Neuronal stem cell (in vitro differentiated cells): ENCODE results near the gene MPP4.

Experiments
- DNase-seq: peaks from one replicate; pipeline ENCODE4 v3.0.0-alpha.2; 2013; ENCODE audit warnings: low spot score
- H2AFZ ChIP-seq: one replicate; pipeline ENCODE4 v1.6.1; 2013; ENCODE audit warnings: mild to moderate bottlenecking, low read length, inconsistent platforms
- H2AK5ac ChIP-seq: 2 replicates; pipeline ENCODE4 v1.6.1; 2013; ENCODE audit warnings: low read depth, mild to moderate bottlenecking, inconsistent platforms, low read length, moderate library complexity, mixed read lengths
- H2BK120ac ChIP-seq: 2 replicates; pipeline ENCODE4 v1.6.1; 2013; ENCODE audit warnings: low read depth, mild to moderate bottlenecking, inconsistent platforms, low read length, moderate library complexity, mixed read lengths
- H2BK12ac ChIP-seq: one replicate; pipeline ENCODE4 v1.6.1; 2013; ENCODE audit warnings: low read length, inconsistent platforms
- H2BK15ac ChIP-seq: 2 replicates; pipeline ENCODE4 v1.6.1; 2013; ENCODE audit warnings: mild to moderate bottlenecking, low read length, inconsistent platforms, mixed read lengths
- H2BK5ac ChIP-seq: one replicate; pipeline ENCODE4 v1.6.1; 2013; ENCODE audit warnings: inconsistent platforms, mild to moderate bottlenecking, low read length, moderate library complexity
- H3K14ac ChIP-seq: one replicate; pipeline ENCODE4 v1.6.1; 2013; ENCODE audit warnings: low read length, inconsistent platforms
- H3K18ac ChIP-seq: 2 replicates; pipeline ENCODE4 v1.6.1; 2013; ENCODE audit warnings: low read length, inconsistent platforms
- H3K23ac ChIP-seq: 2 replicates; pipeline ENCODE4 v1.6.1; 2013; ENCODE audit warnings: low read depth, mild to moderate bottlenecking, mixed read lengths, low read length, inconsistent platforms; ENCODE audit not compliant: poor library complexity
- H3K27ac ChIP-seq: replicated peaks from 3 replicates; pipeline ENCODE4 v1.5.1; 2013; ENCODE audit warnings: low read length, inconsistent platforms
- H3K27me3 ChIP-seq, 3 experiments: 2 replicates each; pipeline ENCODE4 v1.6.1; 2013; ENCODE audit warnings: low read length in 3 of 3, mild to moderate bottlenecking in 2 of 3, inconsistent platforms in 1 of 3, low read depth in 1 of 3, mixed read lengths in 1 of 3, moderate library complexity in 1 of 3; ENCODE audit not compliant: control insufficient read depth in 3 of 3, insufficient read depth in 3 of 3
- H3K36me3 ChIP-seq, 2 donors: replicated peaks in 1 of 2; 2 replicates each; pipeline ENCODE4 v1.6.1; 2013; ENCODE audit warnings: low read length in 2 of 2; ENCODE audit not compliant: control insufficient read depth in 2 of 2, insufficient read depth in 2 of 2
- H3K4ac ChIP-seq: 2 replicates; pipeline ENCODE4 v1.6.1; 2013; ENCODE audit warnings: inconsistent platforms, mild to moderate bottlenecking, low read length, moderate library complexity
- H3K4me1 ChIP-seq, 2 donors: 1 replicate in 1 of 2; 2 replicates in 1 of 2; pipeline ENCODE4 v1.6.1; 2013; ENCODE audit warnings: low read length in 2 of 2, low read depth in 1 of 2; ENCODE audit not compliant: control insufficient read depth in 2 of 2, insufficient read depth in 1 of 2
- H3K4me2 ChIP-seq: one replicate; pipeline ENCODE4 v1.6.1; 2013; ENCODE audit warnings: mild to moderate bottlenecking, low read length, inconsistent platforms; ENCODE audit not compliant: insufficient read depth, poor library complexity, severe bottlenecking
- H3K4me3 ChIP-seq, 2 donors: 2 replicates each; pipeline ENCODE4 v1.5.1; 2013; ENCODE audit warnings: low read length in 2 of 2, mild to moderate bottlenecking in 2 of 2, inconsistent platforms in 1 of 2, moderate library complexity in 1 of 2
- H3K79me1 ChIP-seq: one replicate; pipeline ENCODE4 v1.6.1; 2013; ENCODE audit warnings: low read depth, mild to moderate bottlenecking, inconsistent platforms, low read length, moderate library complexity
- H3K9ac ChIP-seq: one replicate; pipeline ENCODE4 v1.6.1; 2013; ENCODE audit warnings: mild to moderate bottlenecking, low read depth, low read length, inconsistent platforms; ENCODE audit not compliant: poor library complexity
- H3K9me3 ChIP-seq, 2 donors: replicated peaks in 1 of 2; 2 replicates each; pipeline versions ENCODE3 to v1.6.1; 2013; ENCODE audit warnings: low read length in 2 of 2, mild to moderate bottlenecking in 2 of 2, inconsistent platforms in 1 of 2, low read depth in 1 of 2, mixed read lengths in 1 of 2, moderate library complexity in 1 of 2; ENCODE audit not compliant: control insufficient read depth in 2 of 2, insufficient read depth in 1 of 2
- H4K8ac ChIP-seq: one replicate; pipeline ENCODE4 v1.6.1; 2013; ENCODE audit warnings: low read depth, mild to moderate bottlenecking, inconsistent platforms, low read length, moderate library complexity
- H4K91ac ChIP-seq: one replicate; pipeline ENCODE4 v1.6.1; 2013; ENCODE audit warnings: low read length, low read depth, mild to moderate bottlenecking, inconsistent platforms; ENCODE audit not compliant: poor library complexity
- WGBS, 2 donors: extraction: QIAGEN DNeasy Blood & Tissue Kit; methylation state at CpG; one replicate each; pipeline ENCODE4 v1.1.7; 2013; ENCODE audit warnings: missing lambda C conversion rate in 2 of 2, mixed read lengths in 1 of 2; ENCODE audit not compliant: insufficient read length in 2 of 2, insufficient replicate concordance in 1 of 2; ENCODE audit errors: extremely low coverage in 2 of 2; 5-methylcytosine and 5-hydroxymethylcytosine counted together

MPP4 gene

DNA sequence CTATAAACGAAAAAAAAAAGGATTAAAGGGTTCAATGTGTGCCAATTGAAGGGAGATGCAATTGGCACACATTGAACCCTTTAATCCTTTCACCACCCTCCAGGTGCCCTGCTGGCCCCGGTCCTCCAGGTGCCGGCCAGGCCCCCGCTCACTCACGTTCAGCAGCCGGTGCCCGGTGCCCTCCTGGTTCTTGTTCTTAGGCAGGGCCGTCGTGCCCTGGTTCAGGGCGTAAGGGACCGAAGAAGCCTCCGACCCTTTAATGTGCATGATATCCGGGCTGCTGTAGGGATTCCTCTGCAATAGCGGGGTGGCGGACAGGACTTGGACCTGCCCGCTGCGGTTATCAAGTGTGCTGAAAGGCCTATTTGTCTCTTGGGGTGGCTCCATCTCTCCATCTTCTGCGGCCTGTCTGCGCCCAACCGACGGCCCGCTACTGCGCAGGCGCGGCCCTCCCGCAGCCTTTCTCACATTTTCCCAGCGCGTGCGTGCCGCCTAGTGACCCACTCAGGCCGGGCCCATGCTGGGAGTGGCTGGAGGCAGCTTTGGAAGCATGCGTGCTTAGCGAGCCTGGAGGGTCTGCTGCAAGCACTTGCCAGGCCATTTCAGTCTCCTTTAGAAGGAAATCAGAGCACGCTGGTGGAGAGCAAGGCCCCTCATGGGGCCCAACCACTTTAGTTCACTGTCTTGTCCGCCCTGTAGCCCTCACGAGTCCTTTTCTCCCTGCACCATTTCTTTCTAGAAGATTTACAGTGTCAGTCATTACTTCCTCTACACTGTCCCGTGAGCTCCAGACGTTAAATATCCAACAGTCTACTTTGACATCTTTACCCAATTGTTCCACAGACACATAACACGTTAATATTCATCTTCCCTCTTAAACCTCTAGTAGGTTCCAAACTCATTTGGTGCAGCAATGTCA, 79.4 kb downstream of the MPP4 start:
- Histone ChIP-seq H3K79me1 (no peaks in the 10 kb centered on the region), H2BK120ac (peak overlapping the region; percentile 56), H2AK5ac (no peak overlapping the region), H3K27ac (no peak overlapping the region), H3K9ac (no peak overlapping the region), H2BK12ac (no peak overlapping the region), H2BK5ac (no peak overlapping the region), H3K18ac (no peak overlapping the region), H3K4ac (no peak overlapping the region), H3K4me1 (no peaks in the 10 kb centered on the region), H3K4me2 (no peak overlapping the region), H3K36me3 (peaks cover 0 to 28% of the 10 kb centered on the region in 2 donors), H2BK15ac (no peak overlapping the region), H4K91ac (no peak overlapping the region), H3K23ac (no peak overlapping the region), H3K14ac (no peak overlapping the region), H3K4me3 (no peak overlapping the region), H3K9me3 (no peaks in the 10 kb centered on the region), H2AFZ (no peak overlapping the region), H3K27me3 (no peaks in the 10 kb centered on the region), H4K8ac (no peak overlapping the region)
- WGBS, 2 donors = 100% methylated on average over 2 of the region's 39 CpGs; no CpG with 5 or more reads in 1 of the 2 donors
- DNase-seq = no peak

DNA sequence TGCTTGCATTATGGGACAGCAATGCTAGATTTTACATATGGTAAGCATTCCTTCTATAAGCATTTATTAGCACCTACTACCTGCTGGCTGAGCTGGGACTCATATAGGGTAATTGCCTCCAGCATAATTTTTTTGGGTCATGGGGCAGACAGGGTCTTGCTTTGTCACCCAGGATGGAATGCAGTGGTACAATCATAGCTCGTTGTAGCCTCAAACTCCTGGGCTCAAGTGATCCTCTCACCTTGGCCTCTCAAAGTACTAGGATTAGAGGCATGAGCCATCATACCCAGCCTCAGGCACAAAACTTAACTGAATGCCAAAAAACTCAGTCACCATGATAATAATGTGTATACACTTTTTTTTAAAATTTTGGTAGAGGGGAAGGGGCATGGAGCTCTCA, 90.4 kb downstream of the MPP4 start:
- Histone ChIP-seq H4K91ac (no peak overlapping the region), H2BK12ac (no peak overlapping the region), H3K79me1 (no peaks in the 10 kb centered on the region), H3K4me1 (no peaks in the 10 kb centered on the region), H4K8ac (no peak overlapping the region), H3K36me3 (no peaks in the 10 kb centered on the region), H2AK5ac (no peak overlapping the region), H3K4me3 (no peak overlapping the region), H2BK120ac (no peak overlapping the region), H3K27me3 (peaks cover 0 to 7% (median 0%) of the 10 kb centered on the region in 3 experiments), H3K23ac (no peak overlapping the region), H3K4me2 (no peak overlapping the region), H3K18ac (no peak overlapping the region), H3K9ac (no peak overlapping the region), H3K4ac (no peak overlapping the region), H2AFZ (no peak overlapping the region), H3K9me3 (no peaks in the 10 kb centered on the region), H2BK15ac (no peak overlapping the region), H3K27ac (no peak overlapping the region), H3K14ac (no peak overlapping the region), H2BK5ac (no peak overlapping the region)
- no peak for DNase-seq
- WGBS, 2 donors = no CpG with 5 or more reads among the region's 1 CpG

DNA sequence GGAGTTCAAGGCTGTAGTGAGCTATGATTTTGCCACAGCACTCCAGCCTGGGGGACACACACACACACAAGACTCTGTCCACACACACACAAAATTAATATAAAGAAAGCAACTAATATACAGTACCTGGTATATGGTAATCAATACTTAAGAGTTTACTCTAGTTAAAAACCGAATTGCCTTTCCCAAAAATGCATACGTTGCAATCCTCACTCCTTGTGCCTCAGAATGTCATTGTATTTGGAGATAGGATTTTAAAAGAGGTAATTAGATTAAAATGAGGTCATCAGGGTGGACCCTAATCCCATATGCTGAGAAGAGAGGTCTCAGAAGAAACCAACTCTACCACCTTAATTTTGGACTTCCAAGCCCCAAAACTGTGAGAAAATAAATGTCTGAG, 90.9 kb downstream of the MPP4 start:
- Histone ChIP-seq H3K23ac (no peak overlapping the region), H3K36me3 (no peaks in the 10 kb centered on the region), H4K91ac (no peak overlapping the region), H3K14ac (no peak overlapping the region), H3K4me2 (no peak overlapping the region), H2AK5ac (no peak overlapping the region), H3K79me1 (no peaks in the 10 kb centered on the region), H3K27me3 (peaks cover 0 to 7% (median 0%) of the 10 kb centered on the region in 3 experiments), H2BK15ac (no peak overlapping the region), H4K8ac (no peak overlapping the region), H3K4me3 (no peak overlapping the region), H3K9ac (no peak overlapping the region), H2AFZ (no peak overlapping the region), H2BK12ac (no peak overlapping the region), H2BK120ac (no peak overlapping the region), H3K4ac (no peak overlapping the region), H3K4me1 (no peaks in the 10 kb centered on the region), H3K18ac (no peak overlapping the region), H3K27ac (no peak overlapping the region), H2BK5ac (no peak overlapping the region), H3K9me3 (no peaks in the 10 kb centered on the region)
- DNase-seq = no peak
- no CpG with 5 or more reads among the region's 2 CpGs for WGBS, 2 donors

DNA sequence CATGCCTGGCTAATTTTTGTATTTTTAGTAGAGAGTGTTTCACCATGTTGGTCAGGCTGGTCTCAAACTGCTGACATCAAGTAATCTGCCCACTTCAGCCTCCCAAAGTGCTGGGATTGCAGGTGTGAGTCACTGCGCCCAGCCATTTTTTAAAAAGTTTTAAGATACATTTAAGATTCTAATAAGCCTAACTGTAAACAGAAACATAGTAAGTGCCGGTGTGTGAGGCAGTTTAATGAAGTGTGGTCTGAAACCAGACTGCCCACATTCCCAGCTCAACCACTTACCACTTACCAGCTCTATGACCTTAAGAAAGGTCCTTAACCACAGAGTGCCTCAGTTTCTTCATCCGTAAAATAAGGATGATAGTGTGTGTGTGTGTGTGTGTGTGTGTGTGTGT, 97.5 kb downstream of the MPP4 start:
- Histone ChIP-seq H4K8ac (no peak overlapping the region), H2AK5ac (no peak overlapping the region), H2BK12ac (no peak overlapping the region), H2BK5ac (no peak overlapping the region), H3K27me3 (peaks cover 0 to 7% (median 0%) of the 10 kb centered on the region in 3 experiments), H2AFZ (no peak overlapping the region), H3K9ac (no peak overlapping the region), H3K14ac (no peak overlapping the region), H3K4me3 (no peak overlapping the region), H3K23ac (no peak overlapping the region), H3K4me2 (no peak overlapping the region), H3K36me3 (no peaks in the 10 kb centered on the region), H3K79me1 (no peaks in the 10 kb centered on the region), H3K18ac (no peak overlapping the region), H3K4me1 (no peaks in the 10 kb centered on the region), H2BK120ac (no peak overlapping the region), H3K27ac (no peak overlapping the region), H3K9me3 (peaks cover 0 to 5% of the 10 kb centered on the region in 2 donors), H3K4ac (no peak overlapping the region), H4K91ac (no peak overlapping the region), H2BK15ac (no peak overlapping the region)
- DNase-seq = no peak
- WGBS, 2 donors = no CpG with 5 or more reads among the region's 3 CpGs
